Measurements from ENCODE around the gene NPPB. TPM values are rescaled to one million over a fixed set of nuclear protein-coding genes. Genes with fewer than 3 reads are reported as not detected.

Gene NPPB
- total RNA-seq, 2 experiments from 2014 or later: not detected

DNA sequence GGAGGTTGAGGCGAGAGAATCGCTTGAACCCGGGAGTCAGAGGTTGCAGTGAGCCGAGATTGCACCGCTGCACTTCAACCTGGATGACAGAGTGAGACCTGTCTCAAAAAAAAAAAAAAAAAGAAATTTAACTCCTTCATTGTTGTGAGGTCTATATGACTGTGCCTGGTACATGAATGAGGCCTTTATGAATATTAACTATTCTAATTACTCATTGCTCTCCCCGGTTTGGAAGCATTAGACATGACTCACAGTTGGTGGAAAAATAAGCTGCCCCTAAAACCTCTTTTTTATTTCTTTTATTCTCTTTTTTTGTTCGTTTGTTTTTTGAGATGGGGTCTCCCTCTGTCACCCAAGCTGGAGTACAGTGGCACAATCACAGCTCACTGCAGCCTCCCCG lies 3.3 kb downstream of the NPPB start:
- no peaks in the 10 kb centered on the region for H3K36me3 Mint-ChIP-seq
- H3K9me3 Mint-ChIP-seq: no peaks in the 10 kb centered on the region
- peaks cover 70% of the 10 kb centered on the region for H3K27me3 Mint-ChIP-seq
- peaks cover 12% of the 10 kb centered on the region for H3K4me1 Mint-ChIP-seq
- H3K4me3 Mint-ChIP-seq: no peak overlapping the region
- no peak overlapping the region for H3K27ac Mint-ChIP-seq
- DNase-seq: no peak

DNA sequence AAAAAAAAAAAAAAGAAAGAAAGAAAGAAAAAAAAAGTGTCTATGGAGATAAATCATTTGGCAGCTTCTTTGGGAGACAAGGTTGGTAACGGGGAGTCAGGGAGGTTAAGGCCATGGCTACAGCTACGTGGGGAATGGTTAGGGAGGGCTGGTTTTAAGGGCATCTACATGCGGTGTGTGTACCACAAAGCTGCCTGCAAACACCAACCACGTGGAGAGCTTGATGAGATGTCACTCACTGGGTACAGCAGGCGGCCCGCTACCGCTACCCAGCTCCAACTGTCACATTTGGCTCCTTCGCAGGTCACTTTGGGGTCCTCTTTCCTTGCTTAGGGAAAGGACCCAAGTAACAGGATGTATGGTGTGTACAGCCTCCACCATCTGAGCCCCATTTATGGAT lies 4.2 kb downstream of the NPPB start:
- DNase-seq: no peak
- Mint-ChIP-seq H3K4me1 (peaks cover 12% of the 10 kb centered on the region), H3K36me3 (no peaks in the 10 kb centered on the region), H3K27ac (no peak overlapping the region), H3K9me3 (no peaks in the 10 kb centered on the region), H3K27me3 (peaks cover 61% of the 10 kb centered on the region), H3K4me3 (no peak overlapping the region)

- Mint-ChIP-seq H3K4me1 (no peaks in the 10 kb centered on the region), H3K36me3 (peaks cover 2% of the 10 kb centered on the region), H3K27me3 (peaks cover 32% of the 10 kb centered on the region), H3K9me3 (no peaks in the 10 kb centered on the region), H3K4me3 (no peak overlapping the region), H3K27ac (no peak overlapping the region)
- no peak for DNase-seq
These were observed 7.6 kb downstream of the NPPB start for GRCh38 chr1:11851180-11851579.

- H3K4me1 Mint-ChIP-seq: no peaks in the 10 kb centered on the region
- peaks cover 6% of the 10 kb centered on the region for H3K36me3 Mint-ChIP-seq
- H3K27ac Mint-ChIP-seq: no peak overlapping the region
- peaks cover 22% of the 10 kb centered on the region for H3K27me3 Mint-ChIP-seq
- no peaks in the 10 kb centered on the region for H3K9me3 Mint-ChIP-seq
- DNase-seq: no peak
- no peak overlapping the region for H3K4me3 Mint-ChIP-seq
These were observed 8.6 kb downstream of the NPPB start for GRCh38 chr1:11850156-11850555.

DNA sequence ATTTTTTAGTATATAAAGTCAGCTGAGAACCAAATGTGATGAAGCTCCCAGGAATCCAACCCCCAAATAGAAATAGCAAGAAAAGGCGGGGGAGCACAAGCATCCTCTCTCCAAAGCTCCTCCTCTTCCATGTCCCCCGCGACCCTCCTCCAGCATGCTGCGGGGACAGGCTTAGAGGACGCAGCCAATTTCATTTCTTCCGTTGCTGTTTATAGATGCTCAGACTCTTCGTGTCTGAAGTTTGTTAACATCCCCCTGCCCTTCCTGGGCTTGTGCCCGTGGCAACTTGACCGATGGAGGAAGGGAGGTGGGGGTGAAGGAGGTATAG lies 10.4 kb downstream of the NPPB start:
- no peaks in the 10 kb centered on the region for H3K4me1 Mint-ChIP-seq
- no peak for DNase-seq
- H3K36me3 Mint-ChIP-seq: peaks cover 12% of the 10 kb centered on the region

DNA sequence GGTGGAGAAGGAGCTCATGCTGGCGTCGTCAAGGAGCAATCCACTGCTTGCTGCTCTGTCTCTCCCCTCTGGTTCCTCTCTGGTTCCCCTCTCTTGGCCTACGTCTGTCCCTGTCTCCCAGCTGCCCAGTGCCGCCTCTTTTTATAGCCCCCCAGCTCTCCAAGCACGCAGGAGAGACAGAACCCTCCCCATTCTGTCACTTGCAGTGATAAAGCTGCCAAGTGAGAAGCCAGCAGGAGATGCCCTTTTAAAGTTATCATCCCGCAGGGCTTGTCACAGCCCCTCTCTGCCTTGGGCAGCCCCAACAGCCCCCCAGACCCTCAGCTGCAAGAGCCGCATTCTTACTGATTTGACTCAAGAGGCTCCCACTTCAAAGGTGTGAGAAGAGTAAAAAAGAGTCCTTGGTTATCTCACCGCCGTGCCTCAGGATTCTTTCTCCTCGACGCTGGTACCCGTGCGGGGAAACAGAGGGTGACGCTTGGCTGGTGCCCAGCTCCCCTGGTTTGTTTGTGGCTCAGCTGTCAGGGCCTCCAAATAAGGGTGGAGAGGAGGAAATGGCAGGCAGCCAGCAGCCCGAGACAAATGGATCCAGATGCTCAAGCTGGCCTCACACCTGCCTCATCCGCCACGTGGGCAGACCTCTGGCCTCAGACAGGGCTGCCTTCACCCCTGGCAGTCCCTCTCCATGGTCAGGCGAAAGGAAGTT lies 10.9 kb downstream of the NPPB start, which contains the start of gene NPPA:
NPPA (minus strand) TSS at position 117 of the 706 bp plus-strand sequence; CDS start at position 18, 99 bp downstream.
- Mint-ChIP-seq H3K4me1 (no peaks in the 10 kb centered on the region), H3K27ac (no peak within 1 kb of the TSS)

More for the DNA sequence above, 10.4 kb downstream of the NPPB start:
- H3K4me3 Mint-ChIP-seq: no peak overlapping the region
- H3K9me3 Mint-ChIP-seq: no peaks in the 10 kb centered on the region
- peaks cover 9% of the 10 kb centered on the region for H3K27me3 Mint-ChIP-seq
- H3K27ac Mint-ChIP-seq: no peak overlapping the region

DNA sequence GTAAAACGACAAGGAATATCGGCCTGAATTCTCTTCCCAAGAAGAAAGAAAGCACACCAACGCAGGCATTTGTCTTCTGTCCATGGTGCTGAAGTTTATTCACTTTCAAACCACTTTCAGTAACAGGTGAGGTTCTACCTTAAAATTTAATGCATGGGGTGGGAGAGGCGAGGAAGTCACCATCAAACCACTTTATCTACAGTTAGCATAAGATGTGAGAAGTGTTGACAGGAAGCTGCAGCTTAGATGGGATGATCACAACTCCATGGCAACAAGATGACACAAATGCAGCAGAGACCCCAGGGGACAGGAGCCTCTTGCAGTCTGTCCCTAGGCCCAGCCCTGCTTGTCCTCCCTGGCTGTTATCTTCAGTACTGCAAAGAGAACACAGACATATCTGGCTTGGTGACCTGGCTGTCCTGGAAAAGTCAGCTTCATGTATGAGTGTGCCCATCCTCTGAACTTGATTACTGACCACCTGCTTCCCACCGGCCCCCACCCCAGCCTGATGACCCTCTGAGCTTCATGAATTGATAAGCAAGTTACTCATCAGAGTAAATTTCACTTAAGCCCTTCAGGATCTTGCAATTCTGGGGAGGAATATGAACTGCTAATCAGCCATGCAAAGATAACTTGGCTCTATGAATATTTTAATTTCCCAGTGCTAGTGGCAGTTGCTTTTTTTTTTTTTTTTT lies 13.0 kb downstream of the NPPB start:
- DNase-seq: no peak
- H3K4me3 Mint-ChIP-seq: no peak overlapping the region
- H3K4me1 Mint-ChIP-seq: no peaks in the 10 kb centered on the region
- no peak overlapping the region for H3K27ac Mint-ChIP-seq
- H3K9me3 Mint-ChIP-seq: no peaks in the 10 kb centered on the region
- H3K36me3 Mint-ChIP-seq: peaks cover 16% of the 10 kb centered on the region
- no peaks in the 10 kb centered on the region for H3K27me3 Mint-ChIP-seq

More for the DNA sequence above, 10.9 kb downstream of the NPPB start, which contains the start of gene NPPA:
- H3K36me3 Mint-ChIP-seq: peaks cover 12% of the 10 kb centered on the region
- DNase-seq: no peak
- H3K9me3 Mint-ChIP-seq: no peaks in the 10 kb centered on the region
- H3K27me3 Mint-ChIP-seq: peaks cover 4% of the 10 kb centered on the region
- no peak within 1 kb of the TSS for H3K4me3 Mint-ChIP-seq

DNA sequence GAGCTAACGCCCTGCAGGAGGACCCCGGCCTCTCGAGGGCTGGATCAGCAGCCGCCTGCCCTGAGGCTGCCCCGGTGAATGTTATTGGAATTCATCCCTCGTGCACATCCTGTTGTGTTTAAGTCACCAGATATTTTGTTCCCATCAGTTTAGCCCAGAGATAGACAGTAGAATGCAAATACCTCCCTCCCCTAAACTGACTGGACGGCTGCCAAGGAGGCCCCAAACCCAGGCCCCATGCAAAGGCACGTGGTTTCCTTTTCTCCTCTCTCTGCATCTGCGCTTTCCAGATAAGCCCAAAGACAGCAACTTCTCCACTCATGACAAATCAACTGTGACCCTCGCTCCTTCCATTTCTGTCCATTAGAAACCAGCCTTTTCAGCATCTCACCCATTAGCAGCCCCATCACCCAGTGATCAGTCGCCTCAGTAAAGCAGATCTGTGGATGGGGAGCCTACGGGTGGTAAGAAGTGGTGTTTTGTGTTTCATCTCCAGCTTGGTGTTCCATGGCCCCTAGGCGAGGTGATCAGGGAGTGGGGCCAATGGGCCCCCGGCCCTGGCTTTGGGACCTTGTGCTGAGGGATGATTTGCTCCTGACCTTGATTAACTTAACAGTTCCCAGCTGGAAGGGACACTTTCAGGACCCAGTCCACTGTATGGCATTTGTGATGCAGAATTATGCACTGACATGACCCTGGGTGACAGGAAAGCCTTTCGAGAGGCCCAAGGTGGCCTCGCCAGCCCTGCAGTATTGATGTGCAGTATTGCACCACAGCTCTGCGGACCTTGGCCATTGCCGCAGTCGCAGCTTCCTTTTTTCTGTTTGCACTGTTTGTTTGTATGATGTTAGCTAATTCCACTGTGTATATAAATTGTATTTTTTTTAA lies 16.3 kb downstream of the NPPB start:
- H3K27ac Mint-ChIP-seq: no peak overlapping the region
- H3K36me3 Mint-ChIP-seq: peaks cover 17% of the 10 kb centered on the region
- H3K4me1 Mint-ChIP-seq: peaks cover 2% of the 10 kb centered on the region
- DNase-seq: no peak
- H3K27me3 Mint-ChIP-seq: no peaks in the 10 kb centered on the region
- no peak overlapping the region for H3K4me3 Mint-ChIP-seq
- no peaks in the 10 kb centered on the region for H3K9me3 Mint-ChIP-seq

- DNase-seq: no peak
- H3K27me3 Mint-ChIP-seq: no peaks in the 10 kb centered on the region
- no peaks in the 10 kb centered on the region for H3K9me3 Mint-ChIP-seq
- H3K27ac Mint-ChIP-seq: no peak overlapping the region
- H3K4me3 Mint-ChIP-seq: no peak overlapping the region
- peaks cover 17% of the 10 kb centered on the region for H3K36me3 Mint-ChIP-seq
- H3K4me1 Mint-ChIP-seq: peaks cover 2% of the 10 kb centered on the region
These were observed 17.2 kb downstream of the NPPB start for GRCh38 chr1:11841245-11842153.

GRCh38 chr1:11839727-11840705 lies 18.7 kb downstream of the NPPB start:
- no peak for DNase-seq
- peaks cover 13% of the 10 kb centered on the region for H3K36me3 Mint-ChIP-seq
- no peak overlapping the region for H3K27ac Mint-ChIP-seq
- H3K4me1 Mint-ChIP-seq: peaks cover 2% of the 10 kb centered on the region
- no peaks in the 10 kb centered on the region for H3K27me3 Mint-ChIP-seq
- H3K4me3 Mint-ChIP-seq: no peak overlapping the region
- H3K9me3 Mint-ChIP-seq: no peaks in the 10 kb centered on the region

- peaks cover 6% of the 10 kb centered on the region for H3K36me3 Mint-ChIP-seq
- DNase-seq: peak; percentile 71
These were observed 20.1 kb downstream of the NPPB start for GRCh38 chr1:11838349-11839272.

DNA sequence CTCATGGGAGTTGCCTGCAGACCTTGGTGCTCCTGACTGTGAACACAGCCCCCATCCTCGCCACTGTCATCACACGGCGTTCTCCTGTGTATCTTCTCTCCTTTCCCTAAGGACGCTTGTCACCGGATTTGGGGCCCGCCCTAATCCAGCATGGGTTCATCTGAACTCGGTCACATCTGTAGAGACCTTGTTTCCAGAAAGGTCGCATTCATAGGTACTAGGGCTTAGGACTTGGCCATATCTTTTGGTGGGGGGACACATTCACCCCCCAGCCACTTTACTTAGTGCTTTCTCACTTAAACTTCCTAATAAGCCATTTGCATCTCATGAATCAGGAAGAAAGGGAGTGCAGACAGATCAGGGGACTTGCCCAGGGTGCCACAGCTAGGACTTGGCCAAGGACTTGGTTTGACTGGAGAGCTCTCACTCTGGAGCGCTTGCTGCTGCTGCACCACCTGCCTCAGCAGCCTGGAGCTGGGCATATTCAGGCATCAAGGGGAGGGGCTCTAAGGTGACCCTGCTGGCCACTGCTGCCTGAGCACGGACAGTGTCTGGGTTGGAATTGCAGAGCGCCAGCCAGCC lies 20.9 kb downstream of the NPPB start:
- H3K36me3 Mint-ChIP-seq: peaks cover 6% of the 10 kb centered on the region
- H3K4me1 Mint-ChIP-seq: peaks cover 2% of the 10 kb centered on the region
- no peaks in the 10 kb centered on the region for H3K9me3 Mint-ChIP-seq
- H3K27ac Mint-ChIP-seq: no peak overlapping the region
- DNase-seq: no peak
- H3K27me3 Mint-ChIP-seq: no peaks in the 10 kb centered on the region
- no peak overlapping the region for H3K4me3 Mint-ChIP-seq

More at GRCh38 chr1:11838349-11839272, 20.1 kb downstream of the NPPB start:
- Mint-ChIP-seq H3K4me3 (no peak overlapping the region), H3K27ac (no peak overlapping the region), H3K4me1 (peaks cover 2% of the 10 kb centered on the region), H3K9me3 (no peaks in the 10 kb centered on the region), H3K27me3 (no peaks in the 10 kb centered on the region)
